Astrocyte (in vitro differentiated cells and primary cell): ENCODE data around the gene THTPA. TPM values are rescaled to one million over a fixed set of nuclear protein-coding genes. Genes with fewer than 3 reads are reported as not detected.
"Not testable (repeated sequence)": the region's sequence is repeated elsewhere in the genome, so short reads cannot be mapped to it uniquely, and the experiment has no call there.

Experiments used
- DNase-seq: peaks from one replicate; pipeline ENCODE4 v3.0.0-alpha.2; 2010; ENCODE audit warnings: low read depth
- FAIRE-seq: peaks from 2 replicates; lab custom pipeline; 2011; peaks lifted over from hg19 to GRCh38; lab: Jason Lieb, UNC
- H2AFZ ChIP-seq: 2 replicates; pipeline ENCODE4 v1.6.0; 2012; ENCODE audit warnings: low read depth, low read length, inconsistent platforms
- H3K27ac ChIP-seq: 2 replicates; pipeline ENCODE4 v1.5.1; 2011; ENCODE audit warnings: low read depth, low read length, inconsistent platforms
- H3K27me3 ChIP-seq: 2 replicates; pipeline ENCODE4 v1.6.0; 2011; ENCODE audit warnings: low read length, inconsistent platforms; ENCODE audit not compliant: insufficient read depth
- H3K36me3 ChIP-seq: 2 replicates; pipeline ENCODE4 v1.5.1; 2011; ENCODE audit warnings: low read length, inconsistent platforms; ENCODE audit not compliant: insufficient read depth
- H3K4me1 ChIP-seq: 2 replicates; pipeline ENCODE4 v1.5.1; 2011; ENCODE audit warnings: low read length, inconsistent platforms; ENCODE audit not compliant: insufficient read depth
- H3K4me2 ChIP-seq: 2 replicates; pipeline ENCODE4 v1.6.0; 2012; ENCODE audit warnings: low read length, inconsistent platforms
- H3K4me3 ChIP-seq: 2 replicates; pipeline ENCODE4 v1.5.1; 2011; ENCODE audit warnings: low read depth, mild to moderate bottlenecking, low read length, inconsistent platforms; ENCODE audit not compliant: insufficient read depth
- H3K79me2 ChIP-seq: 2 replicates; pipeline ENCODE4 v1.6.0; 2012; ENCODE audit warnings: mild to moderate bottlenecking, low read length, inconsistent platforms; ENCODE audit not compliant: insufficient read depth
- H3K9ac ChIP-seq: 2 replicates; pipeline ENCODE4 v1.6.0; 2012; ENCODE audit warnings: mild to moderate bottlenecking, low read length, inconsistent platforms
- H3K9me3 ChIP-seq: 2 replicates; pipeline ENCODE4 v1.5.1; 2012; ENCODE audit warnings: low read depth, mild to moderate bottlenecking, low read length, inconsistent platforms; ENCODE audit not compliant: insufficient read depth
- H4K20me1 ChIP-seq: 2 replicates; pipeline ENCODE4 v1.6.0; 2012; ENCODE audit warnings: low read length, inconsistent platforms; ENCODE audit not compliant: insufficient read depth
- H3K27ac Mint-ChIP-seq: one replicate; pipeline ENCODE4 v1.8.0; 2021; ENCODE audit warnings: mild to moderate bottlenecking, mixed read lengths; ENCODE audit not compliant: unreplicated experiment
- H3K27me3 Mint-ChIP-seq: one replicate; pipeline ENCODE4 v1.8.0; 2021; ENCODE audit warnings: low read depth, mixed read lengths; ENCODE audit not compliant: unreplicated experiment
- H3K36me3 Mint-ChIP-seq: one replicate; pipeline ENCODE4 v1.8.0; 2021; ENCODE audit warnings: low read depth, mixed read lengths; ENCODE audit not compliant: unreplicated experiment
- H3K4me1 Mint-ChIP-seq: one replicate; pipeline ENCODE4 v1.8.0; 2021; ENCODE audit warnings: low read depth, mixed read lengths; ENCODE audit not compliant: unreplicated experiment
- H3K4me3 Mint-ChIP-seq: one replicate; pipeline ENCODE4 v1.8.0; 2021; ENCODE audit warnings: mild to moderate bottlenecking, moderate library complexity, mixed read lengths; ENCODE audit not compliant: unreplicated experiment
- H3K9me3 Mint-ChIP-seq: one replicate; pipeline ENCODE4 v1.8.0; 2021; ENCODE audit warnings: mild to moderate bottlenecking, mixed read lengths; ENCODE audit not compliant: unreplicated experiment
- EZH2 ChIP-seq: IDR thresholded peaks from 2 replicates; pipeline ENCODE4 v1.6.1; 2012; ENCODE audit warnings: mild to moderate bottlenecking, low read length, inconsistent platforms; ENCODE audit not compliant: insufficient read depth
- total RNA-seq: library from RNA; stranded (reverse); gene quantifications from 2 replicates; pipeline ENCODE4 v1.2.1, GENCODE V29; 2021
- TF ChIP-seq, protein P1 (sequence below): IDR thresholded peaks from 2 replicates; pipeline ENCODE4 v1.5.1; 2011; ENCODE audit warnings: low read depth, mild to moderate bottlenecking, inconsistent platforms, low read length, moderate library complexity; ENCODE audit not compliant: insufficient read depth

THTPA gene
- total RNA-seq, 1 donor from 2014 or later, result 8.1 TPM

- Histone ChIP-seq H3K9me3 (no peaks in the 10 kb centered on the region), H2AFZ (no peak overlapping the region), H3K36me3 (no peaks in the 10 kb centered on the region), H3K4me3 (no peak overlapping the region), H3K27me3 (peaks cover 3% of the 10 kb centered on the region), H3K4me1 (no peaks in the 10 kb centered on the region), H3K4me2 (no peak overlapping the region), H3K79me2 (no peaks in the 10 kb centered on the region), H3K9ac (no peak overlapping the region), H4K20me1 (no peaks in the 10 kb centered on the region), H3K27ac (no peak overlapping the region)
- peaks cover 3% of the 10 kb centered on the region for H3K27me3 Mint-ChIP-seq
- DNase-seq, result no peak
- no peak overlapping the region for H3K4me3 Mint-ChIP-seq
- H3K4me1 Mint-ChIP-seq, result peaks cover 10% of the 10 kb centered on the region
- no peaks in the 10 kb centered on the region for H3K36me3 Mint-ChIP-seq
- FAIRE-seq, result no peak
- TF ChIP-seq, protein P1, sequence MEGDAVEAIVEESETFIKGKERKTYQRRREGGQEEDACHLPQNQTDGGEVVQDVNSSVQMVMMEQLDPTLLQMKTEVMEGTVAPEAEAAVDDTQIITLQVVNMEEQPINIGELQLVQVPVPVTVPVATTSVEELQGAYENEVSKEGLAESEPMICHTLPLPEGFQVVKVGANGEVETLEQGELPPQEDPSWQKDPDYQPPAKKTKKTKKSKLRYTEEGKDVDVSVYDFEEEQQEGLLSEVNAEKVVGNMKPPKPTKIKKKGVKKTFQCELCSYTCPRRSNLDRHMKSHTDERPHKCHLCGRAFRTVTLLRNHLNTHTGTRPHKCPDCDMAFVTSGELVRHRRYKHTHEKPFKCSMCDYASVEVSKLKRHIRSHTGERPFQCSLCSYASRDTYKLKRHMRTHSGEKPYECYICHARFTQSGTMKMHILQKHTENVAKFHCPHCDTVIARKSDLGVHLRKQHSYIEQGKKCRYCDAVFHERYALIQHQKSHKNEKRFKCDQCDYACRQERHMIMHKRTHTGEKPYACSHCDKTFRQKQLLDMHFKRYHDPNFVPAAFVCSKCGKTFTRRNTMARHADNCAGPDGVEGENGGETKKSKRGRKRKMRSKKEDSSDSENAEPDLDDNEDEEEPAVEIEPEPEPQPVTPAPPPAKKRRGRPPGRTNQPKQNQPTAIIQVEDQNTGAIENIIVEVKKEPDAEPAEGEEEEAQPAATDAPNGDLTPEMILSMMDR, result no peak
- no peak for TF ChIP-seq EZH2
- peaks cover 3% of the 10 kb centered on the region for H3K9me3 Mint-ChIP-seq
- H3K27ac Mint-ChIP-seq, result no peak overlapping the region
Observed at GRCh38 chr14:23608454-23608853, 52.4 kb downstream of the THTPA start.

- Histone ChIP-seq H3K9ac (no peak overlapping the region), H3K9me3 (no peaks in the 10 kb centered on the region), H3K4me1 (no peaks in the 10 kb centered on the region), H3K27me3 (peaks cover 3% of the 10 kb centered on the region), H3K79me2 (no peaks in the 10 kb centered on the region), H3K27ac (no peak overlapping the region), H3K4me3 (no peak overlapping the region), H3K36me3 (no peaks in the 10 kb centered on the region), H3K4me2 (no peak overlapping the region), H4K20me1 (no peaks in the 10 kb centered on the region), H2AFZ (no peak overlapping the region)
- Mint-ChIP-seq H3K4me1 (peaks cover 10% of the 10 kb centered on the region), H3K27ac (no peak overlapping the region), H3K36me3 (no peaks in the 10 kb centered on the region), H3K4me3 (no peak overlapping the region), H3K27me3 (peaks cover 3% of the 10 kb centered on the region), H3K9me3 (peaks cover 3% of the 10 kb centered on the region)
- no peak for DNase-seq
- no peak for TF ChIP-seq EZH2
- TF ChIP-seq, protein P1, result no peak
- no peak for FAIRE-seq
Observed at GRCh38 chr14:23609001-23609400, 52.9 kb downstream of the THTPA start.

- not testable (repeated sequence) for H3K79me2 ChIP-seq, H3K36me3 Mint-ChIP-seq, H3K27me3 ChIP-seq, H3K27ac ChIP-seq, DNase-seq, H3K9me3 Mint-ChIP-seq, H3K9ac ChIP-seq, H3K4me3 Mint-ChIP-seq, H3K4me1 ChIP-seq, H2AFZ ChIP-seq, H3K4me2 ChIP-seq, H3K4me1 Mint-ChIP-seq, H3K27me3 Mint-ChIP-seq, H3K27ac Mint-ChIP-seq, FAIRE-seq, H3K36me3 ChIP-seq, H4K20me1 ChIP-seq, H3K4me3 ChIP-seq, H3K9me3 ChIP-seq
Observed at GRCh38 chr14:23609411-23610089, 53.5 kb downstream of the THTPA start.

Other genes starting within 250 kb of the THTPA start
- 19.6 and 21.4 TPM in 2 replicates for gene BCL2L2, start 249.4 kb upstream of the THTPA start, total RNA-seq
- 147 and 162 TPM in 2 replicates for gene PABPN1, start 234.8 kb upstream of the THTPA start, total RNA-seq
- gene SLC22A17, start 203.4 kb upstream of the THTPA start, total RNA-seq, result 29.3 and 39.5 TPM in 2 replicates
- 5.8 and 6.5 TPM in 2 replicates for gene EFS, start 191.1 kb upstream of the THTPA start, total RNA-seq
- not detected in 2 replicates for gene IL25, start 183.5 kb upstream of the THTPA start, total RNA-seq
- gene CMTM5, start 179.2 kb upstream of the THTPA start, total RNA-seq, result not detected in 2 replicates
- gene MYH6, start 148.0 kb upstream of the THTPA start, total RNA-seq, result not detected in 2 replicates
- gene MYH7, start 120.6 kb upstream of the THTPA start, total RNA-seq, result not detected in 2 replicates
- gene NGDN, start 86.6 kb upstream of the THTPA start, total RNA-seq, result 28.6 and 31.2 TPM in 2 replicates
- 27.3 TPM in 2 replicates for gene ZFHX2, start 4.5 kb upstream of the THTPA start, total RNA-seq
- 73.6 and 80.9 TPM in 2 replicates for gene AP1G2, start 11.5 kb downstream of the THTPA start, total RNA-seq
- gene JPH4, start 22.5 kb downstream of the THTPA start, total RNA-seq, result 0.87 and 1.1 TPM in 2 replicates
- gene DHRS2, start 80.1 kb downstream of the THTPA start, total RNA-seq, result 1.1 and 2.1 TPM in 2 replicates